Activated naive CD4-positive, alpha-beta T cell treated with anti-CD3 and anti-CD28 coated beads for 36 hours (primary cell): ENCODE measurements around the gene DRGX. TPM values are rescaled to one million over a fixed set of nuclear protein-coding genes. Genes with fewer than 3 reads are reported as not detected.

Experiments used
- CTCF ChIA-PET: fragments of 350-600 bp; sonication (Branson Sonifier 250); formaldehyde crosslinking; loops from one replicate; lab custom pipeline; 2021; ENCODE audit warnings: antibody characterized with exemption; lab: Charles Lee
- DNase-seq: peaks from one replicate; pipeline ENCODE4 v3.0.0-alpha.2; 2020
- H3K27ac Mint-ChIP-seq: one replicate; pipeline ENCODE4 v1.8.0; 2021; ENCODE audit warnings: mild to moderate bottlenecking, mixed read lengths
- H3K27me3 Mint-ChIP-seq: one replicate; pipeline ENCODE4 v1.8.0; 2021; ENCODE audit warnings: low read depth, mixed read lengths
- H3K36me3 Mint-ChIP-seq: one replicate; pipeline ENCODE4 v1.8.0; 2021; ENCODE audit warnings: low read depth, mixed read lengths
- H3K4me1 Mint-ChIP-seq: one replicate; pipeline ENCODE4 v1.8.0; 2021; ENCODE audit warnings: low read depth, mixed read lengths
- H3K4me3 Mint-ChIP-seq: one replicate; pipeline ENCODE4 v1.8.0; 2021; ENCODE audit warnings: mild to moderate bottlenecking, moderate library complexity, mixed read lengths
- H3K9me3 Mint-ChIP-seq: one replicate; pipeline ENCODE4 v1.8.0; 2021; ENCODE audit warnings: mixed read lengths
- intact Hi-C: fragments of 100-400 bp; cut with micrococcal nuclease; formaldehyde crosslinking; loops from one replicate; pipeline ENCODE4 v1.15.1; 2023
- total RNA-seq, 2 experiments: library from RNA; stranded (reverse); gene quantifications; one replicate each; pipeline ENCODE4 v1.2.3, GENCODE V29; 2021

Gene DRGX
- total RNA-seq, 2 experiments from 2014 or later, result not detected

DNA sequence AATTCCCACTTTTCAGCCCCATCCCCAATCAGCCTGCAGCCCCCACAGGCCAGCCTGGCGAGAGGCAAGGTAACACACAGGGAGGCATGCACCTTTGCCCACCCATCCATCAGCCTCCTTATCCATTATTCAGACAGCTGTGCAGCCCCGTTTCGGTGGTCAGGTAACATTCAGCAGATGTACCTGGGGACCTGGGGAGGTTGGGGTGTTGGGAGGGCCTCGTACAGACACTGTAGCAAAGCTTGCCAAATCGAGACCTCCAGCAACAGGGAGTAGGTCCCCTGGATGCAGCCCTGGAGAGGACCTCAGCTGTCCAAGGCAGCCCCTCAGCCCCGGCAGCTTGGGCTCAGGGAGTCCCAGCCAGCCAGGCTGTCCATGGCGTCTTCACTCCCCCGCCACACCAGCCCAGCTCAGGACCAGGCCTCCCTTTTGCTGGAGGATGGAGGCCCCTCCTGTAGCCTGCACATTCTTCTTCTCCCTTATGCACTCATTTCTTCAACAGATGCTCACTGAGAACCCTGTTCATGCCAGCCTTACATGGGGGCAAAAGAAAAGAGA lies 8.5 kb upstream of the DRGX start:
- Mint-ChIP-seq H3K4me3 (no peak overlapping the region), H3K9me3 (no peaks in the 10 kb centered on the region), H3K4me1 (no peaks in the 10 kb centered on the region), H3K27ac (no peak overlapping the region), H3K36me3 (no peaks in the 10 kb centered on the region), H3K27me3 (peaks cover 49% of the 10 kb centered on the region)
- no peak for DNase-seq
- intact Hi-C loops, result no loop called here
- CTCF ChIA-PET, result no interaction called here

DNA sequence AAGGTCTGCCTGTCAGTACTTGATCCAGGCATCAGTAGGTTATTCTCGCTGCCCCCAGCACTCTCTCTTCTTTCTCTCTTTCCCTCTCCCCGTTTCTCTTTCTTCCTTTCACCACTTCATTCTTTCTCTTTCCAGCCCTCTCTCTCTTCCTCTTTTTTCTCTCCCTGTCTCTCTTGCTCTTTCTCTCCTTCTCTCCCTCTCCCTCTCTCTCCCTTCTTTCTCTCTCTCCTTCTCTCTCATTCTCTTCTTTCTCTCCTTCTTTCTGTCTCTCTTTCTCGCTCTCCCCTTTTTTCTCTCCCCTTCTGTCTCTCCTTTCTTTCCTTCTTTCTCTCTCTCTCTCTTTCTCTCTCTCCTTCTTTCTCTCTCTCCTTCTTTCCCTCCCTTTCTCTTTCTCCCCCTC lies 7.5 kb upstream of the DRGX start:
- CTCF ChIA-PET, result interaction anchor here (1.5 kb wide), 1 partner anchor 116 kb away, joined by 3 read pairs; no protein-coding TSS in a partner anchor

GRCh38 chr10:49400365-49400764 lies 4.5 kb upstream of the DRGX start:
- DNase-seq, result no peak
- no peaks in the 10 kb centered on the region for H3K36me3 Mint-ChIP-seq
- intact Hi-C loops, result no loop called here
- no peak overlapping the region for H3K27ac Mint-ChIP-seq
- H3K27me3 Mint-ChIP-seq, result peaks cover 69% of the 10 kb centered on the region
- H3K4me1 Mint-ChIP-seq, result peaks cover 14% of the 10 kb centered on the region
- no peak overlapping the region for H3K4me3 Mint-ChIP-seq
- CTCF ChIA-PET, result interaction anchor here (0.6 to 0.7 kb wide), 3 partner anchors 8 to 497 kb away, joined by 3 to 4 read pairs (median 3); no protein-coding TSS in a partner anchor
- H3K9me3 Mint-ChIP-seq, result no peaks in the 10 kb centered on the region

More for the DNA sequence above, 7.5 kb upstream of the DRGX start:
- no peak for DNase-seq
- intact Hi-C loops, result no loop called here
- peaks cover 53% of the 10 kb centered on the region for H3K27me3 Mint-ChIP-seq
- no peak overlapping the region for H3K4me3 Mint-ChIP-seq
- H3K27ac Mint-ChIP-seq, result no peak overlapping the region
- peaks cover 5% of the 10 kb centered on the region for H3K4me1 Mint-ChIP-seq
- no peaks in the 10 kb centered on the region for H3K9me3 Mint-ChIP-seq
- H3K36me3 Mint-ChIP-seq, result no peaks in the 10 kb centered on the region

- CTCF ChIA-PET, result interaction anchor here (0.8 kb wide), 1 partner anchor 11 kb away, joined by 3 read pairs; no protein-coding TSS in a partner anchor
- Mint-ChIP-seq H3K4me1 (peaks cover 16% of the 10 kb centered on the region), H3K4me3 (no peak overlapping the region), H3K27me3 (peaks cover 68% of the 10 kb centered on the region), H3K36me3 (no peaks in the 10 kb centered on the region), H3K27ac (no peak overlapping the region), H3K9me3 (no peaks in the 10 kb centered on the region)
- intact Hi-C loops, result loop anchor here (1.0 kb wide), 1 partner anchor 208 kb away; no protein-coding TSS in a partner anchor
- no peak for DNase-seq
Measured at GRCh38 chr10:49398986-49399385, 3.1 kb upstream of the DRGX start.

- H3K9me3 Mint-ChIP-seq, result no peaks in the 10 kb centered on the region
- H3K27me3 Mint-ChIP-seq, result peaks cover 70% of the 10 kb centered on the region
- intact Hi-C loops, result loop anchor here (1.0 kb wide), 1 partner anchor 209 kb away; no protein-coding TSS in a partner anchor
- peak overlapping the region; percentile 32 for H3K4me3 Mint-ChIP-seq
- no peak overlapping the region for H3K27ac Mint-ChIP-seq
- no peaks in the 10 kb centered on the region for H3K36me3 Mint-ChIP-seq
- peak; percentile 63 for DNase-seq
- H3K4me1 Mint-ChIP-seq, result peaks cover 16% of the 10 kb centered on the region
- CTCF ChIA-PET, result no interaction called here
Measured at GRCh38 chr10:49398000-49398861, 2.3 kb upstream of the DRGX start.

- intact Hi-C loops, result no loop called here
- Mint-ChIP-seq H3K9me3 (no peaks in the 10 kb centered on the region), H3K27ac (no peak overlapping the region), H3K4me3 (no peak overlapping the region), H3K4me1 (peaks cover 16% of the 10 kb centered on the region), H3K36me3 (no peaks in the 10 kb centered on the region), H3K27me3 (peaks cover 71% of the 10 kb centered on the region)
- CTCF ChIA-PET, result interaction anchor here (0.7 kb wide), 1 partner anchor 741 kb away, joined by 3 read pairs; no protein-coding TSS in a partner anchor
- no peak for DNase-seq
Measured at GRCh38 chr10:49397036-49397999, 1.4 kb upstream of the DRGX start.

DNA sequence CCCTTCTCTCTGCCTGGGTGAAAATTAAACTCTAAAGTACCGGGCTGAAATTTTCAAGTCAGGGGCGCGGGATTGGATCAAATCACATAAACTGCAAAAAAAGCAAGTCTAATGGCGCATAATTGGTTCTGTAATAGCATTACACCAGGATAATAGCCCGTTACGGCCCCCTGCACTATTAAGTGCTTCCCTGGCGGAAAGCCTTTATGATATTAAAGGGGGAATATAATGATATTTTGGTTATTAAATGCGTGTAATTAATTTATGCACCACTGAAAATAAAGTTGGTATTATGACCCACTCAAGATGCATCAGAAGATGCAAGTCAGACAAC lies 744 bp upstream of the DRGX start:
- H3K4me1 Mint-ChIP-seq, result peaks cover 16% of the 10 kb centered on the region
- no peaks in the 10 kb centered on the region for H3K36me3 Mint-ChIP-seq
- peaks cover 76% of the 10 kb centered on the region for H3K27me3 Mint-ChIP-seq
- H3K9me3 Mint-ChIP-seq, result no peaks in the 10 kb centered on the region
- no peak overlapping the region for H3K27ac Mint-ChIP-seq
- intact Hi-C loops, result no loop called here
- DNase-seq, result no peak
- CTCF ChIA-PET, result interaction anchor here (0.7 kb wide), 1 partner anchor 741 kb away, joined by 3 read pairs; no protein-coding TSS in a partner anchor
- H3K4me3 Mint-ChIP-seq, result no peak overlapping the region

- intact Hi-C loops, result no loop called here
- no peak for DNase-seq
- H3K27me3 Mint-ChIP-seq, result peaks cover 81% of the 10 kb centered on the region
- no peak overlapping the region for H3K4me3 Mint-ChIP-seq
- H3K4me1 Mint-ChIP-seq, result peaks cover 16% of the 10 kb centered on the region
- CTCF ChIA-PET, result no interaction called here
- H3K27ac Mint-ChIP-seq, result no peak overlapping the region
- no peaks in the 10 kb centered on the region for H3K9me3 Mint-ChIP-seq
- no peaks in the 10 kb centered on the region for H3K36me3 Mint-ChIP-seq
Measured at GRCh38 chr10:49394933-49395740, 752 bp downstream of the DRGX start.

GRCh38 chr10:49393757-49394156 lies 2.1 kb downstream of the DRGX start:
- Mint-ChIP-seq H3K9me3 (no peaks in the 10 kb centered on the region), H3K27ac (no peak overlapping the region), H3K4me3 (no peak overlapping the region), H3K36me3 (no peaks in the 10 kb centered on the region), H3K4me1 (peaks cover 15% of the 10 kb centered on the region), H3K27me3 (peaks cover 75% of the 10 kb centered on the region)
- CTCF ChIA-PET, result no interaction called here
- DNase-seq, result no peak
- intact Hi-C loops, result no loop called here

GRCh38 chr10:49393301-49393700 lies 2.6 kb downstream of the DRGX start:
- peaks cover 73% of the 10 kb centered on the region for H3K27me3 Mint-ChIP-seq
- H3K9me3 Mint-ChIP-seq, result no peaks in the 10 kb centered on the region
- H3K4me3 Mint-ChIP-seq, result no peak overlapping the region
- no peaks in the 10 kb centered on the region for H3K36me3 Mint-ChIP-seq
- no peak overlapping the region for H3K27ac Mint-ChIP-seq
- H3K4me1 Mint-ChIP-seq, result peaks cover 11% of the 10 kb centered on the region
- CTCF ChIA-PET, result no interaction called here
- intact Hi-C loops, result no loop called here
- DNase-seq, result no peak

- intact Hi-C loops, result no loop called here
- CTCF ChIA-PET, result interaction anchor here (1.0 kb wide), 1 partner anchor 130 kb away, joined by 3 read pairs; no protein-coding TSS in a partner anchor
Measured at GRCh38 chr10:49389361-49389933, 6.4 kb downstream of the DRGX start.

More at GRCh38 chr10:49389361-49389933, 6.4 kb downstream of the DRGX start:
- no peaks in the 10 kb centered on the region for H3K9me3 Mint-ChIP-seq
- H3K4me1 Mint-ChIP-seq, result no peaks in the 10 kb centered on the region
- H3K36me3 Mint-ChIP-seq, result no peaks in the 10 kb centered on the region
- no peak for DNase-seq
- H3K27me3 Mint-ChIP-seq, result peaks cover 44% of the 10 kb centered on the region
- H3K27ac Mint-ChIP-seq, result no peak overlapping the region
- no peak overlapping the region for H3K4me3 Mint-ChIP-seq
